Fibroblast of lung (primary cell): ENCODE data around the gene CDKN2B-AS1. TPM values are rescaled to one million over a fixed set of nuclear protein-coding genes. Genes with fewer than 3 reads are reported as not detected.

Source experiments
- DNase-seq, 2 donors: peaks; one replicate each; pipeline versions ENCODE4 v3.0.0 to v3.0.0-alpha.2; 2010; ENCODE audit warnings: low read depth in 2 of 2
- H2AFZ ChIP-seq: 2 replicates; pipeline ENCODE4 v1.5.1; 2012; ENCODE audit warnings: low read length, control low read depth, inconsistent platforms
- H3K27ac ChIP-seq: 2 replicates; pipeline ENCODE4 v1.5.1; 2011; ENCODE audit warnings: low read length, control low read depth; ENCODE audit not compliant: insufficient read depth
- H3K27me3 ChIP-seq: 2 replicates; pipeline ENCODE4 v1.5.1; 2011; ENCODE audit warnings: mild to moderate bottlenecking, low read length; ENCODE audit not compliant: control insufficient read depth, insufficient read depth
- H3K36me3 ChIP-seq: 2 replicates; pipeline ENCODE4 v1.5.1; 2011; ENCODE audit warnings: low read length; ENCODE audit not compliant: control insufficient read depth, insufficient read depth
- H3K4me1 ChIP-seq: 2 replicates; pipeline ENCODE4 v1.5.1; 2011; ENCODE audit warnings: low read length; ENCODE audit not compliant: control insufficient read depth, insufficient read depth; ENCODE audit errors: extremely low read depth
- H3K4me2 ChIP-seq: 2 replicates; pipeline ENCODE4 v1.5.1; 2011; ENCODE audit warnings: low read length, control low read depth; ENCODE audit not compliant: insufficient read depth; ENCODE audit errors: extremely low read depth
- H3K4me3 ChIP-seq, 4 experiments: fragments of 200-600 bp in 1 of 4; sonication (generic) in 1 of 4; replicated peaks in 1 of 4; 2 replicates each; pipeline ENCODE4 v1.5.1; 2011 to 2016; ENCODE audit warnings: low read length in 4 of 4, low read depth in 3 of 4, mild to moderate bottlenecking in 3 of 4, control low read depth in 2 of 4, inconsistent platforms in 1 of 4, mixed read lengths in 1 of 4; ENCODE audit not compliant: insufficient read depth in 1 of 4; ENCODE audit errors: control extremely low read depth in 1 of 4
- H3K79me2 ChIP-seq: 2 replicates; pipeline ENCODE4 v1.5.1; 2012; ENCODE audit warnings: mild to moderate bottlenecking, low read length, inconsistent platforms; ENCODE audit not compliant: control insufficient read depth, insufficient read depth
- H3K9ac ChIP-seq: 2 replicates; pipeline ENCODE4 v1.5.1; 2011; ENCODE audit warnings: mild to moderate bottlenecking, low read length, control low read depth; ENCODE audit not compliant: insufficient read depth
- H3K9me3 ChIP-seq: 2 replicates; pipeline ENCODE4 v1.5.1; 2012; ENCODE audit warnings: low read depth, low read length; ENCODE audit not compliant: control insufficient read depth, insufficient read depth
- H4K20me1 ChIP-seq: 2 replicates; pipeline ENCODE4 v1.5.1; 2011; ENCODE audit warnings: low read length; ENCODE audit not compliant: control insufficient read depth, insufficient read depth; ENCODE audit errors: extremely low read depth
- EZH2 ChIP-seq: IDR thresholded peaks from 2 replicates; pipeline ENCODE4 v1.5.1; 2012; ENCODE audit warnings: low read length, control low read depth, mild to moderate bottlenecking; ENCODE audit errors: missing control alignments
- polyA plus RNA-seq, 2 donors: library from polyadenylated mRNA; depleted of rRNA in 1 of 2; stranded (reverse) in 1 of 2; unstranded in 1 of 2; fragments of >200 nt; gene quantifications; 2 replicates each; pipeline ENCODE4 v1.2.1, GENCODE V29; 2011 to 2012; ENCODE audit warnings: missing spikeins in 1 of 2
- total RNA-seq: library from RNA; depleted of rRNA; stranded (reverse); fragments of >200 nt; gene quantifications from 2 replicates; pipeline ENCODE4 v1.2.1, GENCODE V29; 2014
- TF ChIP-seq, protein P1 (sequence below), 2 donors: IDR thresholded peaks in 1 of 2; conservative IDR thresholded peaks in 1 of 2; 1 replicate in 1 of 2; 2 replicates in 1 of 2; pipeline ENCODE4 v1.5.1; 2011 to 2012; ENCODE audit warnings: low read length in 2 of 2, control low read depth in 1 of 2, inconsistent platforms in 1 of 2, low read depth in 1 of 2, mild to moderate bottlenecking in 1 of 2

Gene CDKN2B-AS1
- total and polyA plus RNA-seq, 2 donors (not counting 1 experiment from before 2014, with no cell fraction given) = 1.1 to 7.6 TPM

DNA sequence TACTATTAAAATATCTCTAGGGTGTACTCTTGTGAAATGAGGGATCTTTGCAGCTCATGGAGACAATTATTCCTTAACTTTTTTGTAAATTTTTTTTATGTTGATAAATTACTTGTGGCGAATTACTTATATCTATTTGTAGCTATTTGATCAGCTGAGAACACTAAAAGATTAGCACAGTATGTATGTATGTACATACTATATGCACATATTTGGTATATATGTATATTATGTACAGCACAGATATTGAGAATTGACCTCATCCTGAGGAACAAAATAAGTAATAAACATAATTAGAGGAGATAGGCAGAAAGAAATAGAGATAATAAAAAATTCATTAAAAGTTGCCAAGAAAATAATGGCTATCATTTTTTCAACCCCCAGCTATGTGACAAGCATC lies 12.2 kb upstream of the CDKN2B-AS1 start:
- H3K4me2 ChIP-seq = no peak overlapping the region
- TF ChIP-seq EZH2 = no peak
- TF ChIP-seq, protein P1, sequence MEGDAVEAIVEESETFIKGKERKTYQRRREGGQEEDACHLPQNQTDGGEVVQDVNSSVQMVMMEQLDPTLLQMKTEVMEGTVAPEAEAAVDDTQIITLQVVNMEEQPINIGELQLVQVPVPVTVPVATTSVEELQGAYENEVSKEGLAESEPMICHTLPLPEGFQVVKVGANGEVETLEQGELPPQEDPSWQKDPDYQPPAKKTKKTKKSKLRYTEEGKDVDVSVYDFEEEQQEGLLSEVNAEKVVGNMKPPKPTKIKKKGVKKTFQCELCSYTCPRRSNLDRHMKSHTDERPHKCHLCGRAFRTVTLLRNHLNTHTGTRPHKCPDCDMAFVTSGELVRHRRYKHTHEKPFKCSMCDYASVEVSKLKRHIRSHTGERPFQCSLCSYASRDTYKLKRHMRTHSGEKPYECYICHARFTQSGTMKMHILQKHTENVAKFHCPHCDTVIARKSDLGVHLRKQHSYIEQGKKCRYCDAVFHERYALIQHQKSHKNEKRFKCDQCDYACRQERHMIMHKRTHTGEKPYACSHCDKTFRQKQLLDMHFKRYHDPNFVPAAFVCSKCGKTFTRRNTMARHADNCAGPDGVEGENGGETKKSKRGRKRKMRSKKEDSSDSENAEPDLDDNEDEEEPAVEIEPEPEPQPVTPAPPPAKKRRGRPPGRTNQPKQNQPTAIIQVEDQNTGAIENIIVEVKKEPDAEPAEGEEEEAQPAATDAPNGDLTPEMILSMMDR (conservative IDR thresholded peaks at IDR 0.05 in 1 of 2, IDR thresholded peaks at IDR 0.05 in 1 of 2; ENCODE audit: low read depth in 1 of 2, low read length in 2 of 2) = no peak
- no peaks in the 10 kb centered on the region for H3K4me1 ChIP-seq
- H4K20me1 ChIP-seq = no peaks in the 10 kb centered on the region
- peaks cover 5% of the 10 kb centered on the region for H3K27me3 ChIP-seq
- no peak overlapping the region for H2AFZ ChIP-seq
- no peak overlapping the region for H3K4me3 ChIP-seq
- no peak overlapping the region for H3K9ac ChIP-seq
- no peaks in the 10 kb centered on the region for H3K9me3 ChIP-seq
- no peak for DNase-seq
- no peaks in the 10 kb centered on the region for H3K36me3 ChIP-seq
- no peak overlapping the region for H3K27ac ChIP-seq
- H3K79me2 ChIP-seq = no peaks in the 10 kb centered on the region

DNA sequence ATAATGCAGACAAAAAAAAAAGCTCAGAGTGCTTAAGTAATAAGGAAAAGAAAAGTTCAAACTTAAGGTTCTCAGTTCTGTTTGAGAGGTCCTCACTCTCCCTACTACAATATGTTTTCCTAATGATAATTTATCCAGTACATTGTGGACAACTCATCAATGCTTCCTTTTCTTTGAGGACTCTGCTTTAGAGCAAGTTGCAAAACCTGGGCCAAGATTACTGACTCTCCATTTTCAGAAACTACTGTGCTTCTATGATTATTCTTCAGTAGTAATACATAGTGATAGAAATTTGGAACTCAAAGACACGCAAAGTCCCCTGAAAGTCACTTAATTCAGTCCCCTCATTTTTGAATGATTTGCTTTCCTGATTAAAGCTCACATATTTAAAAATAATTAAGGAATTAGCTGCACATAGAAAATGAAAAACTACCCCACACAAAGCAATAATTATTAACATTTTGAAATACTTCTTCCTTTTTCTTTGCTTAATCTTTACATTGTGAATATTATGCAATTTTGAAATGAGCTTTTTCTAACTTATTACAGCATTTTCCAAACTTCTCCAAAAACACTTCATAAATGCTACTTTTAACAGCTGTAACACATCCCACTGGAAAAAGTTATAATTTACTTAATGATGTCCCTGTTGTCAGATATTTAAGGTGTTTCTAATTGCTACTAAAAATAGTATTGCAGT lies 11.6 kb upstream of the CDKN2B-AS1 start:
- Histone ChIP-seq H3K4me1 (no peaks in the 10 kb centered on the region), H3K36me3 (no peaks in the 10 kb centered on the region), H3K9me3 (no peaks in the 10 kb centered on the region), H3K27me3 (peaks cover 4% of the 10 kb centered on the region), H3K4me2 (no peak overlapping the region), H3K9ac (no peak overlapping the region), H2AFZ (no peak overlapping the region), H4K20me1 (no peaks in the 10 kb centered on the region), H3K4me3 (no peak overlapping the region), H3K79me2 (no peaks in the 10 kb centered on the region), H3K27ac (no peak overlapping the region)
- TF ChIP-seq, protein P1 (conservative IDR thresholded peaks at IDR 0.05 in 1 of 2, IDR thresholded peaks at IDR 0.05 in 1 of 2; ENCODE audit: low read depth in 1 of 2, low read length in 2 of 2) = no peak
- no peak for TF ChIP-seq EZH2
- DNase-seq = no peak

DNA sequence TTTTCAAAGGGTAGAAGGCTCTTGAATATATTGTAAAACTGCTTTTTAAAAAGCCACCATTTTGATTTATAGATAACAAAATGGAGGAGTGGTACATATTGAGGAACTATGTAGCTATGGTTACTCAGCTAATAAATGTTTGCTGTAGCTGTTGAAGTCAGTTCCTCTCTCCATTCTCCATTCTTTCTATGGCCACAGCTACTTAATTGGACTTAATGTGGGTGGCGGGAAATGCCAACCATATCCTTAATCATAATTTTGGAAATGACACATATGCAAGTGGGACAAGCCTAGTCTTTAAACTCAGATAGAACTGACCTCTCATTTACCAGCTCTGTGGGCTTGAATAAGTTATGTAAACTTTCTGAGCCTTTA lies 11.0 kb upstream of the CDKN2B-AS1 start:
- no peaks in the 10 kb centered on the region for H4K20me1 ChIP-seq
- no peaks in the 10 kb centered on the region for H3K79me2 ChIP-seq
- no peak overlapping the region for H3K4me3 ChIP-seq
- peaks cover 4% of the 10 kb centered on the region for H3K27me3 ChIP-seq
- no peaks in the 10 kb centered on the region for H3K36me3 ChIP-seq
- DNase-seq = no peak
- no peaks in the 10 kb centered on the region for H3K9me3 ChIP-seq
- H2AFZ ChIP-seq = no peak overlapping the region
- TF ChIP-seq, protein P1 (conservative IDR thresholded peaks at IDR 0.05 in 1 of 2, IDR thresholded peaks at IDR 0.05 in 1 of 2; ENCODE audit: low read depth in 1 of 2, low read length in 2 of 2) = no peak
- no peak for TF ChIP-seq EZH2
- no peak overlapping the region for H3K27ac ChIP-seq
- no peaks in the 10 kb centered on the region for H3K4me1 ChIP-seq
- H3K4me2 ChIP-seq = no peak overlapping the region
- no peak overlapping the region for H3K9ac ChIP-seq
